Nephron progenitor cell (in vitro differentiated cells): ENCODE measurements around the gene KANSL1.

Source experiments
- DNase-seq: peaks from one replicate; pipeline ENCODE4 v3.0.0; 2021
- H3K27ac Mint-ChIP-seq: 2 replicates; pipeline ENCODE4 v1.8.0; 2021; ENCODE audit warnings: mild to moderate bottlenecking, moderate library complexity, mixed read lengths
- H3K27me3 Mint-ChIP-seq: 2 replicates; pipeline ENCODE4 v1.8.0; 2021; ENCODE audit warnings: mild to moderate bottlenecking, low read depth, mixed read lengths; ENCODE audit not compliant: poor library complexity
- H3K36me3 Mint-ChIP-seq: 2 replicates; pipeline ENCODE4 v1.8.0; 2021; ENCODE audit warnings: low read depth, mixed read lengths
- H3K4me1 Mint-ChIP-seq: 2 replicates; pipeline ENCODE4 v1.8.0; 2021; ENCODE audit warnings: mixed read lengths
- H3K4me3 Mint-ChIP-seq: 2 replicates; pipeline ENCODE4 v1.8.0; 2021; ENCODE audit warnings: mild to moderate bottlenecking, moderate library complexity, mixed read lengths
- H3K9me3 Mint-ChIP-seq: 2 replicates; pipeline ENCODE4 v1.8.0; 2021; ENCODE audit warnings: mild to moderate bottlenecking, moderate library complexity, mixed read lengths
- CTCF ChIP-seq: fragments of 200-600 bp; sonication (generic); IDR thresholded peaks from 2 replicates; pipeline ENCODE4 v1.5.0; 2021; ENCODE audit warnings: antibody characterized with exemption

Gene KANSL1

GRCh38 chr17:45983614-45984310 lies 209.5 kb downstream of the KANSL1 start:
- TF ChIP-seq CTCF, result no peak
- H3K27ac Mint-ChIP-seq, result no peak overlapping the region
- peaks cover 2% of the 10 kb centered on the region for H3K27me3 Mint-ChIP-seq
- no peak for DNase-seq
- peaks cover 21% of the 10 kb centered on the region for H3K4me1 Mint-ChIP-seq
- H3K4me3 Mint-ChIP-seq, result no peak overlapping the region
- H3K36me3 Mint-ChIP-seq, result no peaks in the 10 kb centered on the region
- H3K9me3 Mint-ChIP-seq, result peaks cover under 1% of the 10 kb centered on the region

- H3K27ac Mint-ChIP-seq, result no peak overlapping the region
- no peaks in the 10 kb centered on the region for H3K36me3 Mint-ChIP-seq
- peaks cover 25% of the 10 kb centered on the region for H3K4me1 Mint-ChIP-seq
- TF ChIP-seq CTCF, result no peak
- peaks cover 2% of the 10 kb centered on the region for H3K27me3 Mint-ChIP-seq
- DNase-seq, result no peak
- no peaks in the 10 kb centered on the region for H3K9me3 Mint-ChIP-seq
- no peak overlapping the region for H3K4me3 Mint-ChIP-seq
These were observed 210.2 kb downstream of the KANSL1 start for GRCh38 chr17:45982791-45983613.

GRCh38 chr17:45981306-45981705 lies 211.9 kb downstream of the KANSL1 start:
- Mint-ChIP-seq H3K36me3 (no peaks in the 10 kb centered on the region), H3K4me1 (peaks cover 37% of the 10 kb centered on the region), H3K27ac (no peak overlapping the region), H3K27me3 (peaks cover 2% of the 10 kb centered on the region), H3K9me3 (no peaks in the 10 kb centered on the region), H3K4me3 (no peak overlapping the region)
- no peak for DNase-seq
- no peak for TF ChIP-seq CTCF

- Mint-ChIP-seq H3K4me3 (no peak overlapping the region), H3K4me1 (peaks cover 42% of the 10 kb centered on the region), H3K27me3 (peaks cover 5% of the 10 kb centered on the region), H3K36me3 (no peaks in the 10 kb centered on the region), H3K27ac (no peak overlapping the region), H3K9me3 (no peaks in the 10 kb centered on the region)
- no peak for DNase-seq
- no peak for TF ChIP-seq CTCF
These were observed 212.4 kb downstream of the KANSL1 start for GRCh38 chr17:45980855-45981254.
